ENCODE measurements around the gene CACNB4. TPM values are rescaled to one million over a fixed set of nuclear protein-coding genes. Genes with fewer than 3 reads are reported as not detected.
"Not testable (repeated sequence)": the region's sequence is repeated elsewhere in the genome, so short reads cannot be mapped to it uniquely, and the experiment has no call there.

Gene CACNB4
- total and polyA plus RNA-seq, 2 of the 4 experiments (the other 2 are of a cell fraction) = 0.12 to 0.36 TPM

- CTCF ChIA-PET; H3K9me3 ChIP-seq (ENCODE audit: control insufficient read depth, insufficient read depth, low read length); ATAC-seq (ENCODE audit: low read depth); H4K8ac ChIP-seq (ENCODE audit: low read depth in 2 of 2, low read length in 2 of 2); H4K91ac ChIP-seq (ENCODE audit: insufficient read depth, low read depth, low read length); in situ Hi-C loops (cut with MboI; ENCODE audit: low sequenced_read_pairs); H3K36me3 ChIP-seq (ENCODE audit: control insufficient read depth, insufficient read depth, low read length); H3K18ac ChIP-seq (ENCODE audit: low read depth, low read length); H3K4ac ChIP-seq (ENCODE audit: low read depth, low read length); H3K4me3 ChIP-seq (ENCODE audit: insufficient read depth, low read depth, low read length); DNase-seq; H3K9me1 ChIP-seq (ENCODE audit: insufficient read depth, low read length); H3K9ac ChIP-seq (ENCODE audit: low read depth, low read length); H3K56ac ChIP-seq (ENCODE audit: extremely low read depth, insufficient read depth, low read length); intact Hi-C loops (cut with micrococcal nuclease); dilution Hi-C loops (cut with HindIII; ENCODE audit: low sequenced_read_pairs, unreplicated experiment); H2BK5ac ChIP-seq (ENCODE audit: low read depth, low read length, poor library complexity, severe bottlenecking); H2BK20ac ChIP-seq (ENCODE audit: low read depth, low read length); H3K4me1 ChIP-seq (ENCODE audit: control insufficient read depth, insufficient read depth, low read length); H3K23ac ChIP-seq (ENCODE audit: low read depth, low read length); H3K14ac ChIP-seq (replicated peaks; ENCODE audit: low read depth, low read length); H2BK15ac ChIP-seq (ENCODE audit: low read depth, low read length); H3K79me1 ChIP-seq (ENCODE audit: low read depth in 1 of 2, low read length in 2 of 2); BruUV-seq (replicated peaks); H2BK120ac ChIP-seq (ENCODE audit: low read depth, low read length); H2AK9ac ChIP-seq (replicated peaks; ENCODE audit: low read depth, low read length, poor library complexity); H3K27ac ChIP-seq (ENCODE audit: insufficient read depth, low read length); H3K27me3 ChIP-seq (ENCODE audit: control insufficient read depth, insufficient read depth, low read length); POLR2A ChIA-PET (ENCODE audit: unreplicated experiment); H3K4me2 ChIP-seq (ENCODE audit: low read depth, low read length); H2AFZ ChIP-seq (replicated peaks; ENCODE audit: low read length, poor library complexity); H2AK5ac ChIP-seq (ENCODE audit: low read depth, low read length); H4K20me1 ChIP-seq (ENCODE audit: insufficient read depth, low read length); H4K5ac ChIP-seq (ENCODE audit: low read depth, low read length): not testable (repeated sequence)
- WGBS, 2 experiments (ENCODE audit: extremely low coverage in 2 of 2, insufficient read length in 1 of 2) = 100% methylated on average over 1 of the region's 6 CpGs; no CpG with 5 or more reads in 1 of the 2 experiments
Observed at GRCh38 chr2:151794422-151794821, 304.4 kb downstream of the CACNB4 start.
